GM19238 (cell line): ENCODE results near the gene ASCC1.

Source experiments
- DNase-seq: peaks from one replicate; pipeline ENCODE4 v3.0.0; 2011; ENCODE audit warnings: low spot score; ENCODE audit not compliant: insufficient read length

The ASCC1 gene

DNA sequence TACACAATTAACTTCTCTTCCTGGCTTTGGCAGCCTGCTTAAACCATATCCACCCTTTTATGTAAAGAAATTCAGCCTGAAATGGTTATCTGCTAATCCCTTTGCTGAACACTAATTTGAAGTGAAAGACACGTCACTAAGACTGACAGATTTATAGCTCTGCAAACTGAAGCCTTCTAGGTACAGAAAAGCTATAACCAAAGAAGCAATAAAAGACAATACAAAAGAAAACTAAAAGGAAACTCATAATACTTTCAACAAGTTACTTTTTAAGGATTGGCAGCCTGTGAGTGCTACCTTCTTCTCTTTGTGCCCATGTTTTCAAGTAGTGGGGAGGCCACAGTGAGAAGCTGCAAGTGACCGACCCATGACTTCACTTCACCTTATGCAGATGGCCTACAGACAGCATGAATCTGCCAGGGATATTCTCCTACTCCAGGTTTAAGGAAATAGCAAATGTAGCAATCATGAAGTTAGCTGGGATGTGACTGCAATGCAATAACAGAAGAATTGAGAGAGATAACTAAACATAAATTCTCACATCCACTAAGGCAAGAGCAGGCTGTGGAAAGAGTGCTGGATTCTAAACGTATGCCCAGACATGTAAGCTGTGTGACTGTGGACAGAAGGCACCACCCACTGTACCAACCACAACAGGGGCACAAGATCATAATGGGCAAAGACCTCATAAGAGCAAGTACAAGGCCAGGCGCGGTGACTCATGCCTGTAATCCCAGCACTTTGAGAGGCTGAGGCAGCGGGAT lies 117.1 kb downstream of the ASCC1 start:
- DNase-seq: no peak

DNA sequence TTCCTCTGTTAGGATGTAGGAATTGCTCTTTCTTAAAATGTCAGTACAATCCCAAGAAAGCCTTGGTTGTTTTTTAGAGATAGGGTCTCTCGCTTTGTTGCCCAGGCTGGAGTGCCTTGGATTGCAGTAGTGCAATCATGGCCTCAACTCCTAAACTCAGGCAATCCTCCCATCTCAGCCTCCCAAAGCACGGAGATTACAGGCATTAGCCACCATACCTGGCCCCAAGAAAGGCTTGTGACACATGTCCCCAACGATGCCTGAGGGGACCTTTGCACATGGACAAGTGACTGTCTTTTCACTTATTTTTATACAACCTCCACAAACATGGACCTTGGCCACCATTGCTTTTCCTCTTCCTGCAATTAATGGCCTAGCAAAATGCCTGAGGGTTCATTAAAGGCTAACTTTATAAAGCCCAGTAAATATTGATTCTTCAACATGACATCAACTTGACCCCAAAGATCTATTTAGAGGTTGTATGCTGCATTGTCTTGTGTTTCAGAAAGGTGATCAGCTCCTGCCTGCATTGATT lies 117.7 kb downstream of the ASCC1 start:
- DNase-seq: no peak

DNA sequence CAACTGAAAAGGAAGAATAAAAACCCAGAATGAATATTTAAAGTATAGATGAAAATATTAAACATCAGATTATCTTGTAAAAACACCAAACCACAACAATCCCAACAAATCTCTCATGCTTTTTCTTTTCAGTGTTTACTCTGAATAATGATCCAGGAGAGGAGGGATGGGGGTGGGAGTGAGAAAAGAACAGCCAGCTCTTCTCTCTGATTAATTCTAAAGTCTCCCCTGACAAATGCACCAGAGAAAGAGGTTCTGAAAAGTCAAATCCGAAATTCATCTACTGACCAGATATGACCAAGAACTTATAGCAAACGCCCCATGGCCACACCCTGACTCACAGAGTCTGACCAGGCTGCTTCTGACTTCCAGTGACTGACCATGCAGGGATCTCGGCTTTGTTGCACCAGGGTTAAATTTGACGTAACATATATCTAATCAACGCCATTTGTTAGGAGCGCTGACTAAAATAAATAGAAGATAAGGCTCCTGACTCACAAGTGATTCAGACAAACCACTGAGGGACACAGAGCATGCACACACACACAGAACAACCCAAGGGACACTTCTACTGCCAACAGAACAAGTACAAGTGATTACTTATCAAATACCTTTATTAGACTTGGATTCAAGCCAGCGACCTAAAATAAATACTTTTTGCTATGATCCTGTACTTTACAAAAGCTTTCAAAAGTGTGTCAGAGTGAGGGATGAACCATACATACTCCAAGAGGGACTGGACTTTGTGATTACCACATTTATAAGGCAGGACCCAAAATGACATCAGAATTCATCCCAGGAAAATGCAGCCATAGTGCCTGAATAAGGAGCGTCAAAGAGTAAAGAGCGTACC lies 118.4 kb downstream of the ASCC1 start:
- DNase-seq: no peak

DNA sequence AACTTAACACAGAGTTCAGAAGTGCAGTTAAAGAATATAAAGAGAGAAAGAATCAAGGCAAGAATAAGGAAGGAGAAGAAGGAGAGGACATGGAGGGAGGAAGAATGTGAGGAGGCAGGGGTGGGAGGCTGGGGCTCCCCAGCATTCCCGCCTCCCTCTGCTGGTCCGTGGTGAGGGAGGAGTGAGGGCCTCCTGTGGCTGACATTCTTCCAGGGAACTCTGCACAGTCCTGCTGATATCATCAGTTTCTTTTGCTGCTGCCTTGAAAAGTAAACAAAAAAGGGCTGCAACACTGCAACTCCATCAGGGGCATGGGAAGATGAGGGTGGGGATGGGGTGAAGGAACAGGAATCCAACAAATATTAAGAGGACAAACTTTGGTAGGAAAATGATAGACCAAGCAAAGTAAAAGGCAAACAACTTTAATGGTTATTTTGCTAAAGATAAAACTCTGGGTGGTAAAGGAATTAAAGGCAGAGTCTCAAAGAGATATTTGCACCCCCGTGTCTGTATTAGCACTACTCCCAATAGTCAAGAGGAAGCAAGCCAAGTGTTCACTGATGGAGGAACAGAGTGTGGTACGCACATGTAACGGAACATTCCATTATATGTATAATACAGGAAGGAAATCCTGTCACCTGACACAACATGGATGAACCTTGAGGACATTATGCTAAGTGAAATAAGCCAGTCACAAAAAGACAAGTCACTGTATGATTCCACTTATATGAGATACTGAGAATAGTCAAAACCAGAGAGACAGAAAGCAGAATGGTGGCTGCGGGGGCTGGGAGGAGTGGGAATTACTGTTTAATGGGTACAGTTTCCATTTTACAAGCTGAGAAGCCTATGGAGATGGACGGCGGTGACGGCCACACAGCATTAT lies 119.7 kb downstream of the ASCC1 start:
- no peak for DNase-seq

DNA sequence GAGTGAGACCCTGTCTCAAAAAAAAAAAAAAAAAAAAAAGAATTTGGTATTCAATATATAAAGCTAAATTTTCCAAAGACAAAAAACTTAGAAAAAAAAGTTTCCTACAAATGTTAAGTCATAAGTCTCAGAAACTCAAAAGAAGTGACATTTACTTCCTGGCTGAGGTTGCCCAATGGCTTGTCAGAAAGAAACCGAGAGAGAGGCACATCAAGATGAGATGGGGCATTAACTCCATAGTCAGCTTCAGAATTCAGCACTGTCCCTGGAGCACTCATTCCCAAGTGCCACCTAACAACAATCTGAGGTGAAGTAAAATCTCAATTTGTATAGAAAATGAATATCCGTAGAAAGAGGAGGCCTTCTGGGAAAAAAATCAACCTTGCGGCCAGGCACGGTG lies 120.9 kb downstream of the ASCC1 start:
- DNase-seq: no peak

DNA sequence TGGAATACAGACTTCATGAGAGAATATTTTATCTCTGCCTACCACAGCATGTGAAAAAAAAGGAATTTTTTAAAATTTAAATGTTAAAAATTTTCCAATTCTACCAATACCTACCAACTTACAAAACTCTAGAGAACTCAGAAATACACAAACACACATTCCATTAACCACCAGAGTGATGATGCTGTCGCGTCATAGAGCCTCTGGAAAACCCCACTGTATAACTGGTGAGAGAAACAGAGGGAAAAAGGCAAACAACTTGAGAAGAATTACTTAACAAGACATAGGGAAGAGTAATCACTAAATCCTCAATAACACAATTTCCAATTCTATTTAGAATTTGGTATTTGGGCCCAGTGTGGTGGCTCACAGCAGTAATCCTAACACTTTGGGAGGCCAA lies 121.5 kb downstream of the ASCC1 start:
- no peak for DNase-seq

DNA sequence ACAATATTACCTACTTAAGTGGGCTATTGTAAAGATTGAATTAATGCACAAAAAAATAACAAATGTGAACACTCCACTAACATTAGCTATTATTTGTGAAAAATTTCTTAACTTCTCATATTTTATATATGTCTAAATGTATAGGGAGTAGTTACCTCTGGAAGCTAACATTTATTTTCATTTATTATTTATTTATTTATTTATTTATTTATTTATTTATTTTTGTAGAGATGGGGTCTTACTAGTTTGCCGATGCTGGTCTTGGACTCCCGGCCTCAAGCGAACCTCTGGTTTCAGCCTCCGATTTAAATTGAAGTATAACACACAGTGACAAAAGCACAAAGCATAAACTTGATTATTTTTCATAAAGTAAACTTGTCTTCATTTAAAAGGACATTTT lies 122.6 kb downstream of the ASCC1 start:
- no peak for DNase-seq

DNA sequence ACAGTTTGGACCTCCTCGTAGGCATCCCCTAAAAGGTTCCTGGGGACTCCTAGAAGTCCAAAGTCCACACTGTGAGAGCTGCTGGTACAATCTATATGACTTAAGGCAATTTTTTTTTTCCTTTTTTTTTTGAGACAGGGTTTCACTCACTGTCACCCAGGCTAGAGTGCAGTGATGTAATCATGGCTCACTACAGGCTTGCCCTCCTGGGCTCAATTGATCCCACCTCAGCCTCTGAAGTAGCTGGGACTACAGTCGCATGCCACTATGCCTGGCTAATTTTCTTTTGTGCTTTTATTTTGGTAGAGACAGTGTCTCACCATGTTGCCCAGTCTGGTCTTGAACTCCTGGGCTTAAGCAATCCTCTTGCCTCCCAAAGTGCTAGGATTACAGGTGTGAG lies 123.1 kb downstream of the ASCC1 start:
- DNase-seq: no peak

DNA sequence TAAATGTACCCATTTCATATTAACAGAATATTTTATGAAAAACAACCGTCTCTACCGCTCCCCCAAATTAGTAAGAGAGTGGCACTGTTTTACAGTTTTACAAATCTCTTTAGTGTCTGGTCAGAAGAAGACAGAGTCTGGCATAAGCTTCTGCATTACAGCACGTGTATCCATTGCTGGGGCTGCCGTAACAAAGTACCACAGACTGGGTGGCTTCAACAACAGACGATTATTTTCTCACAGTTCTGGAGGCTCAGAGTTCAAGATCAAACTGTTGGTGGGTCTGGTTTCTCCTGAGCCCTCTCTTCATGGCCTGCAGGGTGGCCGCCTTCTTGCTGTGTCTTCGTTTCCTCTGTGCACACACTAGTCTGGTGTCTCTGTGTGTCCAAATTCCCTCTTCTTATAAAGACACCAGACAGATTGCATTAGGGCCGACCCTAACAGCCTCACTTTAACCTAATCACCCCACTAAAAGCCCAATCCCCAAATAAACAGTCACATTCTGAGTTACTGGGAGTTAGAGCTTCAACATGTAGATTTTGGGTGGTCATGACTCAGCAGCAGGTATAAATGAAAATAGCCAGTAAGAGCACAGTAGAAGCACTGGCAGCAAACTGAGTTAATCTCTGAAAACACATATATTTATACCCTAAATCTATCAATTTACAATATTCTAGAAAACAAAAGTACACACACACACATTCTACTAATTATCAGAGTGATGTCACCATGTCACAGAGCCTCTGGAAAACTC lies 123.7 kb downstream of the ASCC1 start:
- DNase-seq: no peak

DNA sequence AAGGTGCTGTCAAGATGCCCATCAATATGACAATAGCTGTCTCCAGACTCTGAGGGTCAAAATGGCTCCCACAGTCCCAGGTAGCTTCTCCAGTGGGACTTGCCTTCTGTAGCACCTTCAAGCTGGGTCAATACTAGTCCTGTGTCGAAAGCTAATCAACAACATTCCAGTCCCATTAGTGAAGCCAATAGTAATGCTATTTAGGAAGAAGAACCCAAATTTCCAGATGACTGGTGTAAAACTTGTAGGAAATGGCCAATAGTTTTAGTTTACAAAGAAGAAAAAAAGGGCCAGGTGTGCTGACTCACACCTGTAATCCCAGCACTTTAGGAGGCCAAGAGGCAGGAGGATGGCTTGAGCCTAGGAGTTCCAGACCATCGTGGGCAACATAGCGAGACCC lies 125.8 kb downstream of the ASCC1 start:
- no peak for DNase-seq

DNA sequence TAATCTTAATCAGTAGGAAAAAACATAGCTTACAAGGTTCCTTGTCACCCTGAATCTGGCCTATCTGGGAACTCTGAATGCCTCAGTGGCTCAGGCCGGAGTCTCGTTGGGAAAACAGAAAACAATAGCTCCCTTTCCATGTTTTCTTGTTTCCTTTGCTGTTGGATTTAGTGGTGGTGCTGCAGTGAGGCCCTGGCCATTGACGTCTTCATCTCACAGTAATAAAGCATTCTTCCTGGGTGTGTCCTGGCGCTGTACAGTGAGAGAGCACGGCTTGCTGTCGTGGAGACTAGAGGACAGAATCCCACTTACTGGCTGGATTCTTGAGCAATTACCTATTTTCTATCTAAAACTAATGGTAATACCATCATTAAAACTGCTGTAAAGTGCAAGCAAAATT lies 126.5 kb downstream of the ASCC1 start:
- no peak for DNase-seq

DNA sequence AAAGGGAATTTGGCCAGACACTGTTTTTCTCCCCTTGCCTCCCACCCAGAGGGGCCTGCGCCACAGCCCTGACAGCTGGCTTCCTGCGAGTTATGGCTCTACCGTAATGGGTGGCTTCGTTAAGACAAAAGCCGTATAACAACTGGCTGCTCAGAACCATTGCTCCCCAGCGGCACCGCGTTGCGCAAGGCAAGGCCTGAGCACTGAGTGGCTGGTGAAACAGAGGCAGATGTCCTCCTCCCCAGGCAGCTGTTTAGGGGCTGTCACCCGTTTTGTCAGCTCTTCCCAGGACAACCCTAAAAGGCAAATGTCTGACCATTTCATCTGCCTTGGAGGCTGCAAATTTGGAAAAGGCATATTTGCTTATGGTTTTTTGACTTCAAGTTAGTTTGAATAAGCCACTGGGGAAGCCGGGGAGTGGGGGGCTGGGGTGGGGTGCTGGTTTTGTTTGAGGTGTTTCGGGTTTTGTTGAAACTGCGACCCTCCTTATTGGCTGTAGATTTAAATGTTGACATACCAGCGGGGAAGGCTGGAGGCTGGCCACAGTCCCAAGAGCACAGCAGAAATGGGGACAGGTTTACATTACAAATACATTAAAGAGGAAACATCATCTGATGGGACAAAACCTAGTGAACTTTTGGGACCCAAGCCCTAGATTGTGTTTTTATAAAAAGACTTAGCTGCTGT lies 127.0 kb downstream of the ASCC1 start:
- DNase-seq: no peak

DNA sequence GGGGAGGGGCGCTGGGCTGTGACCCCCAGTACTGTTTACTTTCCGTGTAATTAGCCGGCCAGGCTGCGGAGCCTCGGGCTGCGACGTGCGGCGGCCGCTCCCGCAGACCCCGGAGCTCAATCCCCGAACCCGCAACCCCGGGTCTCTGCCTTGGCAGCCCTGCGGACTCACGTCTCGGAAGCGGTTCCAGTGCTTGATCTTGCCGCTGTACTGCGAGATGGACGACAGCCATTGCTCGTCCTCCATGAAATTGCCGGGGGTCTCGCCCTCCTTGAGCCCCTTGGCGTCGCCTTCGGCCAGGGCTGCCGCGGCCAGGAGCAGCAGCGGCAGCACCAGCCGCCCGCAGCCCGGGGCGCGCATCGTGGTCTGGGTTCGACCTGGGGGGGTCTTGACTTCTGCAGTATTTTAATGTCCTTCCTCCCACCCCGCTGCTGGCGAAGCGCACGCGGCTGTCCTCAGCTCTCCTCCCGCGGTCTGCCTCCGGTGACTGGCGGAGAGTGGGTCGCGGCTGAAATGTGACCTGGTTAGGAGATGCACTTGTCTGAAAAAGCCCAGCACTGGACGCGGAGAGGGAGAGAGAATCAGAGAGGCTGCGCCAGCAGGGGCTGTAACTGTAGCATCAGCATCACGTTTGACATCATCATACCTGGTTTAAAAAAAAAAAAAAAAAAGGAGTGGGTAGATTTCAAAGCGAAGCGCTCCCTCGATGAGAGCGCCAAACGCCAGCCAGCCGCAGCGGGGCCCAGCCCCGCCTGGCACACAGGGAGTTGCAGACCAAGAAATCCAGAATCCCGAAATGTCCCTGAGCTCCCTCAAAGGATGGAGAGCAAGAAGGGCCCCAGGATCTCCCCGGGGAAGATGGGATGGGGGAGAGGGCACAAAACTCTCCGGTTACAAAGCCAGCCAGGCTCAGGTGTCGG lies 127.8 kb downstream of the ASCC1 start, which contains the start of gene SPOCK2:
SPOCK2 (minus strand) TSS at position 583 of the 920 bp plus-strand sequence; CDS start at position 360, 223 bp downstream.
- DNase-seq: no peak

DNA sequence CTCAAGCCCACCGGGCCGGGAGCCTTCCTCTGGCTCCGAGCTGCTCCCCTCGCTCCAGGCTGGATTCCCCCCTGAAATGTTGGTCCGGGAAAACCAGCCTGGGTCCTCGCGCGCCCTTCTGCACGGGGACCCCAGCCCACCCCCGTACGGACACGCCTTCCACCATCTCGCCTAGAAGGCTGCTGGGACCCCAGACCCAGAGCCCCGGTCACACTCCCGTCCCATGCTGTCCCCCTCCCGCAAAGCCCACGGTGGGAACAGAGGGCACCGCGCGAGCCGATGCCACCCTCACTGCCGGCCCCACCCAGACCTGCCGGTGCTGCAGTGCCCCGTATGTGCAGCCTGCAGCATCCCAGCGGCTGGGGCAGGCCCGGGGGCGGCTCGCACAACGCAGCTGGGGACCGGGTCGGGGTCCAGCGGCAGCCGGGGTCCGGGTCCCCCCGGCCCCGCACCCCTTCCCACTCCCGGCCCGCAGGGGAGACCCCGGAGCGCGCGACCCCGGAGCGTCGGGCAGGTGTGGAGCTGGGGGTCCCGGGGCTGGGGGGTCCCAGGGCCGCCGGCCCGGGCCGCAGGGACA lies 128.6 kb downstream of the ASCC1 start:
- DNase-seq: no peak

DNA sequence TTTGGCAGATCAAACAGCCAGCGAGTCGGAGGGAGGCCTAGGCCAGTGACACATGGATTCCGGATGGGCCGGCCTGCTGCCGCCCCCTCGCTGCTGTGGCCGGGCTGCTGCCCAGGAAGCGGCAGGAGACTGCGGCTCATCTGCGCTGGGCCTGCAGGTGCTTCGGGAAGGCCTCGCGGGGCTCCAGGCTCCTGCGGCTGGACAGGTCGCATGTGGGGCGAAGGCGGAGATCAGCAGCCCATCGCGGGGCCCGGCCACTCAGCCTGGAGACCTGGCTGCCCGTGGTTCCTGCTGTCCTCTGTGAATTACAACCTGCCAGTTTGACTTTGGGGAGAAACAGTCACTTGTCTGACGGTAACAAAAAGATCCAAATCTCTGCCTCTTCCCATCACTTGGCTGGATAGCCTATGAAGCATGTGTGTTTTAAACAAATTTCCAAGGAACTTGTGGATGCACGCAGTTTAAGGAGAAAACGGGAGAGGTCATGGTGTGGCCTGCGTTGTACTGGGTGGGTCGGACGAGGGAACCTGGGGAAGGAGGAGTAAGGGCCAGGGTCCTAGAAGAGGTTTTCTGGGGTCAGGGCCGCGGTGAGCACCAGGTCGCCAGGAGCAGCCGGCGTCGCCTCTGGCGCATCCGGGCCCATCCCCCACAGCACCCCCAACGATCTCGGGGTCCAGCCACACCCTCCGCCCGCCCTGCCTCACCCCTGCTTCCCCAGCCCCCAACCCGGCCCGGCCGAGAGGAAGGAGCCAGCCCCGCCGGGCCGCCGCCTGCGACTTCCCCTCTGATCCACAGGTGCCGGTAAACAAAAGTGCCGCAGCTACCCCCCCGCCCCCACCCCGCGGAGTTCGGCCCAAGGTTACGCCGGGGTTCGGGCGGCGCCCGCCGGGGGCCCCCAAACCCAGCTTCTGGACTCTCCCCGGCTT lies 129.3 kb downstream of the ASCC1 start:
- peak; percentile 46 for DNase-seq

DNA sequence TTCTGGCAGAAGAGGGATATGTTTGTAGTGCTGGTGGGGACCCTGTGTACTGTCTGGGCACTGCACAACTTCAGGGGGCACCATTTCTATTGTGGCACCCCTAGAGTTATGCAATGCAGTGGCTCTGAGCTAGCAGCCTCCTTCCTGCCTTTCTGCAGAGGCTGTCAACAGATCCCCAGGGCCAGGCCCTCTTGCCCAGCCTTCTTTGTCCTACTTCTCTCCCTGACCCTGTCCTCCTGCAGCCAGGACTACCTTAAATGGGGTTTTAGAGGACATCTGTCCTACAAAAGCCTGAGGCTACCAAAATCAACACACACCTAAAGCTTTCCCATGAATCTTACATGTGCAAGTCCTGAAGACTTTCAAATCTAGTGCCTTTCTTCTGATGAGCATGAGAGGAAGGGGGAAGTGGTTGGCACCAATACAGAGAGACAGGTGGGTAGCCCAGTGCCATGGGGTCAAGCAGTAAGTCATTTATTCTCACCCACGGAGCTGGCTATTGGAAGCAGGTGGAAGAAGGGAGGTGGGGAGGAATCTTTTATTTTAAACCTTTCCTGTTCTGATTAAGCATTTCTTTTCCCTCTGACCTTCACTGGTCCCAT lies 130.1 kb downstream of the ASCC1 start:
- DNase-seq: no peak

DNA sequence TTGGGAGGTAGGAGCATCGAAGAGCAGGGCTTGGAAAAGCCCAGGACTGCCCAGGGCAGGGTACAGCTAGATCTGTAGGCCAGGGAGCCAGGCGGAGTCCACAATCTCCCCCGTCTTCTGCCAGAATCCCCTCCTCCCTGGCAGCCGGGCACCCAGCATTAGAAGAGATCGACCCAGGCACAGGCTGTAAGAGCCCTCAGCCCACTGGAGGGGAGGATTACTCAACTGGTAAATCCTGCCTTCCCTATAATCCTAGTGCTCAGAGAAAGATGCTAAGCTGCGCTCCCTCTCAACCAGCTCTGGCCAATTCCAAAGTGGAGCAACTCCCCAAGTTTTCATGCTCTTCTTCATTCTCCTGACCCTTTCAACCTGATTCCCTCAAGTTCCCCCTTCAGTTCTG lies 130.9 kb downstream of the ASCC1 start:
- no peak for DNase-seq
